AG10803 (cell line): Measurements from ENCODE around the gene IL17C.
"Not testable (repeated sequence)": the region's sequence is repeated elsewhere in the genome, so short reads cannot be mapped to it uniquely, and the experiment has no call there.

Source experiments
- DNase-seq: peaks from one replicate; pipeline ENCODE4 v3.0.0; 2010; ENCODE audit warnings: low read depth
- H3K4me3 ChIP-seq: 2 replicates; pipeline ENCODE4 v1.5.1; 2011; ENCODE audit warnings: mild to moderate bottlenecking, low read length, control low read depth
- CTCF ChIP-seq: conservative IDR thresholded peaks from 2 replicates; pipeline ENCODE4 v1.5.1; 2011; ENCODE audit warnings: mild to moderate bottlenecking, low read length, control low read depth, inconsistent platforms

The IL17C gene

GRCh38 chr16:88662843-88663606 is 24.7 kb downstream of the IL17C start, which contains the start of gene MVD:
Gene MVD (minus strand): TSS chr16:88663091. CDS start chr16:88663080, 11 bp downstream.
- TF ChIP-seq CTCF: no peak
- peak within 1 kb of the TSS; percentile 88 for H3K4me3 ChIP-seq
- peak; percentile 97 for DNase-seq

- no peak for DNase-seq
- TF ChIP-seq CTCF: no peak
- H3K4me3 ChIP-seq: no peak overlapping the region
Observed at GRCh38 chr16:88665148-88665547, 26.8 kb downstream of the IL17C start.

GRCh38 chr16:88665570-88665969 is 27.2 kb downstream of the IL17C start:
- TF ChIP-seq CTCF: no peak
- no peak for DNase-seq
- H3K4me3 ChIP-seq: no peak overlapping the region

- DNase-seq: no peak
- H3K4me3 ChIP-seq: no peak overlapping the region
- TF ChIP-seq CTCF: no peak
Observed at GRCh38 chr16:88667461-88667860, 29.1 kb downstream of the IL17C start.

GRCh38 chr16:88669493-88669892 is 31.1 kb downstream of the IL17C start:
- not testable (repeated sequence) for H3K4me3 ChIP-seq, DNase-seq

- no peak overlapping the region for H3K4me3 ChIP-seq
- DNase-seq: peak; percentile 72
Observed at GRCh38 chr16:88669980-88670379, 31.6 kb downstream of the IL17C start.

GRCh38 chr16:88671806-88672205 is 33.4 kb downstream of the IL17C start:
- H3K4me3 ChIP-seq: no peak overlapping the region
- no peak for TF ChIP-seq CTCF
- no peak for DNase-seq

More at GRCh38 chr16:88669980-88670379, 31.6 kb downstream of the IL17C start:
- TF ChIP-seq CTCF: no peak
